ENCODE results near the gene IL7R.

IL7R gene, protein sequence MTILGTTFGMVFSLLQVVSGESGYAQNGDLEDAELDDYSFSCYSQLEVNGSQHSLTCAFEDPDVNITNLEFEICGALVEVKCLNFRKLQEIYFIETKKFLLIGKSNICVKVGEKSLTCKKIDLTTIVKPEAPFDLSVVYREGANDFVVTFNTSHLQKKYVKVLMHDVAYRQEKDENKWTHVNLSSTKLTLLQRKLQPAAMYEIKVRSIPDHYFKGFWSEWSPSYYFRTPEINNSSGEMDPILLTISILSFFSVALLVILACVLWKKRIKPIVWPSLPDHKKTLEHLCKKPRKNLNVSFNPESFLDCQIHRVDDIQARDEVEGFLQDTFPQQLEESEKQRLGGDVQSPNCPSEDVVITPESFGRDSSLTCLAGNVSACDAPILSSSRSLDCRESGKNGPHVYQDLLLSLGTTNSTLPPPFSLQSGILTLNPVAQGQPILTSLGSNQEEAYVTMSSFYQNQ

DNA sequence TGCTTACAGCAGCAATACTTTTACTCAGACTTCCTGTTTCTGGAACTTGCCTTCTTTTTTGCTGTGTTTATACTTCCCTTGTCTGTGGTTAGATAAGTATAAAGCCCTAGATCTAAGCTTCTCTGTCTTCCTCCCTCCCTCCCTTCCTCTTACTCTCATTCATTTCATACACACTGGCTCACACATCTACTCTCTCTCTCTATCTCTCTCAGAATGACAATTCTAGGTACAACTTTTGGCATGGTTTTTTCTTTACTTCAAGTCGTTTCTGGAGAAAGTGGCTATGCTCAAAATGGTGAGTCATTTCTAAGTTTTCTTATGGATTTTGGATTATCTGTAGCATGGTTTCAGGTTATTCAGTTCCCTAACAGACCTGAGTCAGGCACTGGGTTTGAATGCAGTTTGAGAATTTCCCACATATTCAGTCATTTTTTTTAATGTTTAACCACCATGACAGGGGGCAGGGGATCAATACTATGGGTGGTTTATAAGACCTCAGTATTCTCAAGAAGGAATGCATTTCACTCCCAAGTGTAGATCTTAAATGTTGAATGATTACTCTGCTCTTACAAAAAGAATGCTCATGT lies at the start of gene IL7R:
TSS of gene IL7R (plus strand) at position 127 of the 587 bp plus-strand sequence. CDS start at position 214, 87 bp downstream.
- DNase-seq (ENCODE audit: low read depth), result peak; percentile 64

DNA sequence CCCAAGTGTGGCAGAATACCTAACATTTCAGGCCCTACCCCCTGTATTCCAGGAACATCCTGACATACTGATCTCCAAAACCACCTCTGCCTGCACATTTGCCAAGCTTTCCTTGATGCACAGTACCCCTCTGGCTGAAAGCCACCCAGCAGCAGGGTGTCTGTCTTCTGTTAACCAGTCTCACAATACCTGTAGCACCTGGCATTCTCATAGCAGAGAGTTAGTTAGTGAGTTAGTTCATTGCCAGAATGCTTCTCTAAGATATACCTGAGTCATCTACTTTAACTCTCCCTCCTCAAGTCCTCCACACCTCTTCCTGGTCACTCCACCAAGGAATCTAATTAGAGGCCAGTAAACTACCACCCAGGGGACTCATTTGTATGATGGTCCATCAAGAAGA lies 46.1 kb upstream of the IL7R start:
- no peak for DNase-seq (ENCODE audit: low read depth)
- no peak overlapping the region for H3K4me3 ChIP-seq (ENCODE audit: control insufficient read depth, low read depth, low read length)
- TF ChIP-seq, protein P1, sequence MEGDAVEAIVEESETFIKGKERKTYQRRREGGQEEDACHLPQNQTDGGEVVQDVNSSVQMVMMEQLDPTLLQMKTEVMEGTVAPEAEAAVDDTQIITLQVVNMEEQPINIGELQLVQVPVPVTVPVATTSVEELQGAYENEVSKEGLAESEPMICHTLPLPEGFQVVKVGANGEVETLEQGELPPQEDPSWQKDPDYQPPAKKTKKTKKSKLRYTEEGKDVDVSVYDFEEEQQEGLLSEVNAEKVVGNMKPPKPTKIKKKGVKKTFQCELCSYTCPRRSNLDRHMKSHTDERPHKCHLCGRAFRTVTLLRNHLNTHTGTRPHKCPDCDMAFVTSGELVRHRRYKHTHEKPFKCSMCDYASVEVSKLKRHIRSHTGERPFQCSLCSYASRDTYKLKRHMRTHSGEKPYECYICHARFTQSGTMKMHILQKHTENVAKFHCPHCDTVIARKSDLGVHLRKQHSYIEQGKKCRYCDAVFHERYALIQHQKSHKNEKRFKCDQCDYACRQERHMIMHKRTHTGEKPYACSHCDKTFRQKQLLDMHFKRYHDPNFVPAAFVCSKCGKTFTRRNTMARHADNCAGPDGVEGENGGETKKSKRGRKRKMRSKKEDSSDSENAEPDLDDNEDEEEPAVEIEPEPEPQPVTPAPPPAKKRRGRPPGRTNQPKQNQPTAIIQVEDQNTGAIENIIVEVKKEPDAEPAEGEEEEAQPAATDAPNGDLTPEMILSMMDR (conservative IDR thresholded peaks at IDR 0.05; ENCODE audit: control insufficient read depth, insufficient read depth, low read depth, low read length), result no peak

More for the DNA sequence above, at the start of gene IL7R:
- no peak within 1 kb of the TSS for H3K4me3 ChIP-seq (ENCODE audit: control insufficient read depth, low read depth, low read length)
- TF ChIP-seq, protein P1 (conservative IDR thresholded peaks at IDR 0.05; ENCODE audit: control insufficient read depth, insufficient read depth, low read depth, low read length), result no peak

DNA sequence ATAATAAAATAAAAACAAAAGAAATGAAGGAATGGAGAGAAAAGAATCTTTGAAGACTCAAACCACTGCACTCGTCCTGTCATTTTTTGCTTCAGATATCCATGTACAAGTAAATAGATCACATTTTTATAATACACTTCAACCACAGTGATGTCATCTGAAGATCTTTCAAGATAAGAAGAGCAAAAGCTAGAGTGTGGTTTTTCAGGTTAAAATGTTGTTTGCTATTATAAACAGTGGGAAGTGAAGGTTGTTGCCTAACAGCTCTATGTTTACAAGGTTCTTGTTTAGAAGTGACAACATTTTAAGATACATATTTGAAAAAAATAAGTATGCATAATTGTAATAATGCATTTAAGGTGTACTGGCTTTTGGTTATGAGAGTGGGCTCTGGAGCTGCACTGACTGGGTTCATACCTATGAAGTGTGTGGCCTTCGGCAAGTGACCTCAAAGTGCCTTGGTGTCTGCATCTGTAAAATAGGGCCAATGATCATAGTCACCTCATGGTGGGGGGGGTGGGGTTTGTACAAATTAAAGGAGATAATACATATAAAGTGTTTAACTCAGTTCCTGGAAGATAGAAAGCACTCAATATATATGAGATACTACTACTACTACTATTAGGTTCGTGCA lies 45.5 kb upstream of the IL7R start:
- TF ChIP-seq, protein P1 (conservative IDR thresholded peaks at IDR 0.05; ENCODE audit: control insufficient read depth, insufficient read depth, low read depth, low read length), result no peak
- no peak for DNase-seq (ENCODE audit: low read depth)
- no peak overlapping the region for H3K4me3 ChIP-seq (ENCODE audit: control insufficient read depth, low read depth, low read length)

DNA sequence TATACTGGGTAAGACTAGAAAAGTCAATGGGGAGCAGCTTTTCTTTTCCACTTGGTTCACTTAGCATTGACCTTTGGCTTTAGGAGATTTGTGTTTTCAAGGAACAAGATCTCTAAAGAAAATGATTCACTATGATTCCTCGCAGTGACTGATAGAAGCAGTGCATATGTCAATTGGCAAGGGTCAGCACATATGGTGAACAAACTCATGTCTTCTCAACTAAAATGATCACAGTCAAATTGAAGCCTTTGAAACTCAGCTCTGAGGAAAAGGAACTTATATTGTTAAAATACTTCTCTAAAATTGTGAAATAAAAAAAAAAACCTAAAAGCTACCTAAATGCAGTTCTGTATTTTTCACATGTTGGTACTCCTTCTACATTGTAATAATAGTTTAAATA lies 43.2 kb upstream of the IL7R start:
- DNase-seq (ENCODE audit: low read depth), result peak; percentile 53
- TF ChIP-seq, protein P1 (conservative IDR thresholded peaks at IDR 0.05; ENCODE audit: control insufficient read depth, insufficient read depth, low read depth, low read length), result no peak
- no peak overlapping the region for H3K4me3 ChIP-seq (ENCODE audit: control insufficient read depth, low read depth, low read length)

DNA sequence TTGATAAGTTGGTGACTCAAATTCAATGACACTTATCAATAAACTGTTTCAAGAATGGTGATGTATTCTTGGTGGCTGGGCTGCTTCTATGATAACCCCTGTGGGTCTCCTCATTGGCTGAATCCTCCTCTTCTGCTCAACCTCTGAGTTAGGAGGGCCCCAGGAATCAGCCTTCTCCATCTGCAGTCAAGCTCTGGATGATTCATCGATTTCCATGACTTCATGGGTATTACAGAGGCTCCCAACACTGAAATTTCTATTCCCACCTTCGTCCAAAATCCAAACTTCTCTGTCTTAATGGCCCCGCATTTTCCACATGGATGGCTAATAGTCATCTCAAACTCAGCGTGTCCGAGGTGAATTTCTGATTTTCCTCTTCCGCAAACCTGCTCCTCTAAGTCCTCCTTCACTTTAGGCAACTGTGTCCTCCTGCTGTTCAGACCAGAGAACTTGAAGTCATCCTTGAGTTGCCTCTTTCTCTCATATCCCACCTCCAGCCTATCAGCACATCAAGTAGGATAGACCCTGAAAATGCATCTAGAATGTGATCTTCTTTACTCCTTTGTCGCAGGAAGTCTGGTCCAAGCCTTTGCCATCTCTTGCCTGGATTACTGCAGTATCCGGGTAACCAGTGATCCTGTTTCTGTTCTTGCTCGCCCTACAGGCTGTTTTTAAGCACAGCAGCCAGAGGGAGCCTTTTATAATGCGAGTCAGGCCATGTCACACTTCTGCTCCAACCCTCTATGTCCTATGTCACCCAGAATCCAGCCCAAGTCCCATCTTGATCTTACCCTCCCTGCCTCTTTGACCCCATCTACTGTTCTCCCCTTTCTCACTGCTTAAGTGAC lies 41.4 kb upstream of the IL7R start:
- DNase-seq (ENCODE audit: low read depth), result no peak
- TF ChIP-seq, protein P1 (conservative IDR thresholded peaks at IDR 0.05; ENCODE audit: control insufficient read depth, insufficient read depth, low read depth, low read length), result peak; percentile 30
- no peak overlapping the region for H3K4me3 ChIP-seq (ENCODE audit: control insufficient read depth, low read depth, low read length)
